ENCODE data around the gene C12orf50.

GRCh38 chr12:88035271-88035906, 6.2 kb upstream of the C12orf50 start:
- TF ChIP-seq CTCF (IDR thresholded peaks at IDR 0.05) (peak in 1 of 3 experiments; percentile 6), POLR2A (IDR thresholded peaks at IDR 0.05) (peak; percentile 57)

All from testis (tissue), 2 donors.